Measurements from ENCODE around the gene EHMT1.
"Not testable (repeated sequence)": the region's sequence is repeated elsewhere in the genome, so short reads cannot be mapped to it uniquely, and the experiment has no call there.

The EHMT1 gene

GRCh38 chr9:137694962-137695875 is 76.4 kb downstream of the EHMT1 start:
- peak; percentile 77 for DNase-seq (ENCODE audit: low spot score)

GRCh38 chr9:137696136-137696925 is 77.5 kb downstream of the EHMT1 start:
- no peak for DNase-seq (ENCODE audit: low spot score)

- no peak for DNase-seq (ENCODE audit: low spot score)
These were observed 78.4 kb downstream of the EHMT1 start for GRCh38 chr9:137697193-137697592.

DNA sequence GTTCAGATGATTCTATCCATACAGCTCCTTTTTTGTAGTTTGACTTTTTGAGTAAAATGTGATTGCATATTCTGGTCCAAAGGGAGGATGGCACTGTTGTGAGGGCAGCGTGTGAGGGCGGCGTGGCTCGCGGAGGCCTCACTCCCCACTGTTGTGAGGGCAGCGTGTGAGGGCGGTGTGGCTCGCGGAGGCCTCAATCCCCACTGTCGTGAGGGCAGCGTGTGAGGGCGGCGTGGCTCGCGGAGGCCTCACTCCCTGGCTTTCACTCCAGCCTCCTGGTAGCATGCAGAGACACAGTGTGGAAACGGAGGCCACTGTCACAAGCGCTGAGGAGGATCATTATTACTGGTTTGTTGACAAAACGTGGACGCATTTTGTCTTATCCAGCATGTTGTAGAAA is 79.0 kb downstream of the EHMT1 start:
- no peak for DNase-seq (ENCODE audit: low spot score)

DNA sequence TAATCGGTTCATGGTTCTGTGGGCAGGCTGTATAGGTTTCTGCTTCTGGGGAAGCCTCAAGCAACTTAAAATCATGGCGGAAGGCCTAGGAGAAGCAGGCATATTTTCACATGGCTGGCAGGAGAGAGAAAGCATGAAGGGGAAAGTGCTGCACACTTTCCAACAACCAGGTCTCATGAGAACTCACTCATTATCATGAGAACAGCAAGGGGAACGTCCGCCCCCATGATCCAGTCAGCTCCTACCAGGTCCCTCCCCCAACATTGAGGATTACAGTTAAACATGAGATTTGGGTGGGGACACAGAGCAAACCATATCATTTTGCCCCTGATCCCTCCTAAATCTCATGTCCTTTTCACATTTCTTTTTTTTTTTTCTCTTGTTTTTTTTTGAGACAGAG is 82.1 kb downstream of the EHMT1 start:
- DNase-seq (ENCODE audit: low spot score) = no peak

DNA sequence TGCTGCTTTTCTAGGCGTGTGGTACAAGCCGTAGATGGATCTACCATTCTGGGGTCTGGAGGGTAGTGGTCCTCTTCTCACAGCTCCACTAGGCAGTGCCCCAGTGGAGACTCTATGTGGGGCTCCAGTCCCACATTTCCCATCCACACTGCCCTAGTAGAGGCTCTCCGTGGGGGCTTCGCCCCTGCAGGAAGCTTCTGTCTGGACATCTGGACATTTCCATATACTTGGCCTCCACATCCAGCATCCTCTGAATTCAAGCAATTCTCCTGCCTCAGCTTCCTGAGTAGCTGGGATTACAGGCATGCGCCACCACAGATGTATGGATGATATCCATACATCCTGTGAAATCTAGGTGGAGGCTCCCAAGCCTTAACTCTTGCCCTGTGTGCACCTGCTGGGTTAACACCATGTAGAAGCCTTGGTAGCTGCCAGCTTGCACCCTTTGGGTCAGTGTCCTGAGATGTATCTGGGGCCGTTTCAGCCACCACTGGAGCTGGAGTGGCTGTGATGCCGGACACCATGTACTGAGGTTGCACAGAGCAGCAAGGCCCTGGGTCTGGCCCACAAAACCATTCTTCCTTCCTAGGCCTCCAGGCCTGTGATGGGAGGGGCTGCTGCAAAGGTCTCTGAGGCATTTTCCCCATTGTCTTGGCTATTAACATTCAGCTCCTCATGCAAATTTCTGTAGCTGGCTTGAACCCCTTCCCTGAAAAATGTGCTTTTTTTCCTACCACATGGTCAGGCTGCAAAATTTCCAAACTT is 84.0 kb downstream of the EHMT1 start:
- DNase-seq (ENCODE audit: low spot score) = no peak

DNA sequence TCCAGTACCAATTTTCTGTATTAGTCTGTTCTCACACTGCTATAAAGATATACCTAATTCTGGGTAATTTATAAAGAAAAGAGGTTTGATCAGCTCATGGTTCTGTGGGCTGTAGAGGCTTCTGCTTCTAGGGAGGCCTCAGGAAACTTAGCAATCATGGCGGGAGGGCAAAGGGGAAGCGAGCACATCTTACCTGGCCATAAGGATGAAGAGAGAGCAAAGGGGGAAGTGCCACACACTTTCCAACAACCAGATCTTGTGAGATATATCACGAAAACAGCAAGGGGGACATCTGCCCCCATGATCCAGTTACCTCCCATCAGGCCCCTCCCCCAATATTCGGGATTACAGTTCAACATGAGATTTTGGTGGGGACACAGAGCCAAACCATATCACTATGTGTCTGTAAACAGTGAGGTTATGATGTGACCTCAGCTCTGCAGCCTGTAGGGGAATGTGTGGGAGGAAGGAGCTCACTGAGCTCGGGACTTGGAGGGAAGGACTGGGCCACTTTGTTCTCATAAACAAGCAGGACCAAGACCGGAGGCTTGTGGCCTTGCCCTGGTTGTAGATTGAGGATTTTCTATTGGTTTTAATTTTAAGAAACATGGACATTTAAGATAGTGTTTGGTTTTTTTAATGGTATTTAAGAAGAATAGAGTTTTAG is 85.2 kb downstream of the EHMT1 start:
- no peak for DNase-seq (ENCODE audit: low spot score)

GRCh38 chr9:137705443-137705863 is 86.6 kb downstream of the EHMT1 start:
- no peak for DNase-seq (ENCODE audit: low spot score)

DNA sequence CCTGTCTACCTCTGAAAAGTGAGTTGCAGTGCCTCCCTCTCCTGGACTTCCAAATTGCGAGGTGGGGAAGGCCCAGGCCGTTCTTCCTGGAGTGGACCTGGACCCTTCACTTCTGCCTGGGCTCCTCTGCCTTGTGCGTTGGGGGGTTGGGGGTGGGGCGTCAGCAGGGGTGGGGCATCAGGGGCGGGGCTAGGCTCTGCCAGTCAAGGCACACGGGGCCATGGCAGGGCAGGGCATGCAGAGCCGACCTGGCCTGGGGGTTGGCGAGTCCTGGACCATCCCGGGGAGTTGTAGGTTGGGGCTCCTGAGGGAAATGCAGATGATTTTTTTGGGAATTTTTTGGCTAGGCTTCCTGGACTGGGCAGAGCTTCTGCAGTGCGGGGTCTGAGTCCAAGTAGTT is 87.1 kb downstream of the EHMT1 start:
- DNase-seq (ENCODE audit: low spot score) = no peak

- no peak for DNase-seq (ENCODE audit: low spot score)
These were observed 88.6 kb downstream of the EHMT1 start for GRCh38 chr9:137707361-137707760.

GRCh38 chr9:137708590-137709284 is 89.9 kb downstream of the EHMT1 start:
- no peak for DNase-seq (ENCODE audit: low spot score)

- no peak for DNase-seq (ENCODE audit: low spot score)
These were observed 90.8 kb downstream of the EHMT1 start for GRCh38 chr9:137709411-137710101.

DNA sequence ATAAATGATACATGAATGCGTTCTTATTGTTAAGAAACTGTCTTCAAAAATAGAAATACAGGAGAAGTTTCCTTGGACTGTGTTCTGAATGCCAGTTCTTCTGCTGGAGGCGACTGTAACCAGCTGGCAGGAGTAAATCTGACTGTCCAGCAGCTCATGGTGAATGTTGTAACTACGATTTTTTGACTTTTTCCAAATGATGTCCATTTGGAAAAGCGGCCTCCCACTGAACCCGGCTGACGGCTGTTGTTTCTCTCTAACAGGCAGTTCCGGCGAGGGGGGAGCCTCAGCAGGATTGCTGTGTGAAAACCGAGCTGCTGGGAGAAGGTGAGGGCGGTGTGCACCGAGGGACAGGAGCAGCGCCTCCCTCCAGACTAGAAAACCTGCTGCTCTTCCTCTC is 91.9 kb downstream of the EHMT1 start:
- no peak for DNase-seq (ENCODE audit: low spot score)

- no peak for DNase-seq (ENCODE audit: low spot score)
These were observed 92.9 kb downstream of the EHMT1 start for GRCh38 chr9:137711678-137712105.

GRCh38 chr9:137715321-137715720 is 96.5 kb downstream of the EHMT1 start:
- no peak for DNase-seq (ENCODE audit: low spot score)

DNA sequence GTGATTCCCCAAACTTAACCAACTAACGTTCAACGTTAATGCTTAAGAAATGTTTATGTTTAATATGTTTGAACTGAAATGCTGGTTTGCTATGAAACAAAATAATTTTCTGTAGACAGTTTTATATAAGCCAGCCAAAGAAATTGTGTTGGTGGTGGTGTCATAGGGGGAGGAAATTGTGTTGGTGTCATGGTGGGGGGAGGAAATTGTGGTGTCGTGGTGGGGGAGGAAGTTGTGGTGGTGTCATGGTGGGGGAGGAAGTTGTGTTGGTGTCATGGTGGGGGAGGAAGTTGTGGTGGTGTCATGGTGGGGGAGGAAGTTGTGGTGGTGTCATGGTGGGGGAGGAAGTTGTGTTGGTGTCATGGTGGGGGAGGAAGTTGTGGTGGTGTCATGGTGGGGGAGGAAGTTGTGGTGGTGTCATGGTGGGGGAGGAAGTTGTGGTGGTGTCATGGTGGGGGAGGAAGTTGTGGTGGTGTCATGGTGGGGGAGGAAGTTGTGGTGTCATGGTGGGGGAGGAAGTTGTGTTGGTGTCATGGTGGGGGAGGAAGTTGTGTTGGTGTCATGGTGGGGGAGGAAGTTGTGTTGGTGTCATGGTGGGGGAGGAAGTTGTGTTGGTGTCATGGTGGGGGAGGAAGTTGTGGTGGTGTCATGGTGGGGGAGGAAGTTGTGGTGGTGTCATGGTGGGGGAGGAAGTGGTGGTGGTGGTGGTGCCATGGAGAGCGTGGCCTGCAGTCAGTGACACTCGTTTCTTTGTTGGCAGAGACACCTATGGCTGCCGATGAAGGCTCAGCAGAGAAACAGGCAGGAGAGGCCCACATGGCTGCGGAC is 97.3 kb downstream of the EHMT1 start:
- DNase-seq (ENCODE audit: low spot score) = not testable (repeated sequence)

DNA sequence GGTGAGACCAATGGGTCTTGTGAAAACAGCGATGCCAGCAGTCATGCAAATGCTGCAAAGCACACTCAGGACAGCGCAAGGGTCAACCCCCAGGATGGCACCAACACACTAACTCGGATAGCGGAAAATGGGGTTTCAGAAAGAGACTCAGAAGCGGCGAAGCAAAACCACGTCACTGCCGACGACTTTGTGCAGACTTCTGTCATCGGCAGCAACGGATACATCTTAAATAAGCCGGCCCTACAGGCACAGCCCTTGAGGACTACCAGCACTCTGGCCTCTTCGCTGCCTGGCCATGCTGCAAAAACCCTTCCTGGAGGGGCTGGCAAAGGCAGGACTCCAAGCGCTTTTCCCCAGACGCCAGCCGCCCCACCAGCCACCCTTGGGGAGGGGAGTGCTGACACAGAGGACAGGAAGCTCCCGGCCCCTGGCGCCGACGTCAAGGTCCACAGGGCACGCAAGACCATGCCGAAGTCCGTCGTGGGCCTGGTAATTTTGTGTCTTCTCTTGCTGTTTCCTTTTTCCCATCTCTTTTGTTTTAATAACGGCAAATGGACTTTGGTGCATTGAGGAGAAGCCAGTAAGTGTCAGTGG is 98.0 kb downstream of the EHMT1 start:
- DNase-seq (ENCODE audit: low spot score) = no peak

- DNase-seq (ENCODE audit: low spot score) = no peak
These were observed 99.0 kb downstream of the EHMT1 start for GRCh38 chr9:137717776-137718327.

GRCh38 chr9:137719194-137719593 is 100.4 kb downstream of the EHMT1 start:
- DNase-seq (ENCODE audit: low spot score) = no peak

Data from AG20443 (cell line).